SK-N-MC (cell line): Measurements from ENCODE around the gene CLIP1.

Experiments
- DNase-seq: peaks from one replicate; pipeline ENCODE4 v3.0.0-alpha.2; 2011; ENCODE audit warnings: low read depth, low spot score
- H3K27ac ChIP-seq: fragments of 200-600 bp; sonication (generic); 2 replicates; pipeline ENCODE4 v1.5.1; 2016; ENCODE audit warnings: mixed run types
- H3K36me3 ChIP-seq: fragments of 200-600 bp; sonication (generic); 2 replicates; pipeline ENCODE4 v1.6.1; 2017; ENCODE audit warnings: antibody characterized with exemption, low read length, mixed read lengths; ENCODE audit not compliant: insufficient read depth
- H3K4me3 ChIP-seq: fragments of 200-600 bp; sonication (generic); 2 replicates; pipeline ENCODE4 v1.5.1; 2016
- H3K9ac ChIP-seq: fragments of 200-600 bp; sonication (generic); 2 replicates; pipeline ENCODE4 v1.8.0; 2017; ENCODE audit warnings: mixed run types, mixed read lengths; ENCODE audit not compliant: insufficient read length
- H3K9me3 ChIP-seq: fragments of 200-600 bp; sonication (generic); 2 replicates; pipeline ENCODE4 v1.6.1; 2017; ENCODE audit warnings: low read depth, mild to moderate bottlenecking, antibody characterized with exemption, low read length, moderate library complexity, mixed read lengths
- EZH2 ChIP-seq: fragments of 200-600 bp; sonication (generic); IDR thresholded peaks from one replicate; pipeline ENCODE4 v1.6.1; 2017; ENCODE audit warnings: antibody characterized with exemption
- FOXP2 ChIP-seq: optimal IDR thresholded peaks from 2 replicates; pipeline ENCODE3; 2011; ENCODE audit warnings: mild to moderate bottlenecking, moderate library complexity; ENCODE audit not compliant: insufficient read depth; ENCODE audit errors: extremely low read length, control extremely low read depth
- POLR2AphosphoS5 ChIP-seq: IDR thresholded peaks from 2 replicates; pipeline ENCODE4 v1.6.1; 2012; ENCODE audit warnings: mild to moderate bottlenecking, low read depth, low read length, borderline replicate concordance

CLIP1 gene

GRCh38 chr12:122225683-122226365 lies 196.6 kb downstream of the CLIP1 start, which contains the start of gene DIABLO:
DIABLO (minus strand) TSS chr12:122226052; CDS start chr12:122226014, 38 bp downstream.
- Histone ChIP-seq H3K4me3 (peak within 1 kb of the TSS; percentile 95), H3K36me3 (peaks cover 30% of the 10 kb centered on the region), H3K9me3 (no peaks in the 10 kb centered on the region), H3K9ac (peak within 1 kb of the TSS; percentile 96), H3K27ac (peak within 1 kb of the TSS; percentile 80)
- DNase-seq = peak; percentile 89
- peak; percentile 96 for TF ChIP-seq POLR2AphosphoS5
- TF ChIP-seq EZH2 = no peak
- TF ChIP-seq FOXP2 = peak; percentile 52
